A673 (cell line): ENCODE measurements around the gene CLTCL1. TPM values are rescaled to one million over a fixed set of nuclear protein-coding genes. Genes with fewer than 3 reads are reported as not detected.

Source experiments
- BruUV-seq: library from RNA; stranded (reverse); fragments of 400-500 nt; replicated peaks from 2 replicates; lab custom pipeline; 2021; lab: Mats Ljungman, UMichigan
- CTCF ChIA-PET: fragments of 300-600 bp; sonication (Branson Sonifier 250); formaldehyde crosslinking; loops from one replicate; lab custom pipeline; 2022; ENCODE audit warnings: antibody characterized with exemption; lab: Charles Lee
- POLR2A ChIA-PET: fragments of 300-600 bp; sonication (Branson Sonifier 250); formaldehyde crosslinking; loops from one replicate; lab custom pipeline; 2022; ENCODE audit warnings: antibody characterized with exemption; ENCODE audit not compliant: low non-redundant PET; lab: Charles Lee
- DNase-seq: peaks from one replicate; pipeline ENCODE4 v3.0.0-alpha.2; 2015; ENCODE audit warnings: low spot score
- H3K27ac ChIP-seq: fragments of 200-600 bp; sonication (generic); 2 replicates; pipeline ENCODE4 v1.5.1; 2016; ENCODE audit warnings: mixed run types, low read depth, mild to moderate bottlenecking, mixed read lengths, antibody characterized with exemption, low read length; ENCODE audit not compliant: poor library complexity, severe bottlenecking
- H3K27me3 ChIP-seq: fragments of 200-600 bp; sonication (generic); replicated peaks from 2 replicates; pipeline ENCODE4 v1.6.1; 2017; ENCODE audit warnings: mixed run types, low read depth, mild to moderate bottlenecking, mixed read lengths, antibody characterized with exemption, low read length; ENCODE audit not compliant: insufficient read depth, poor library complexity
- H3K36me3 ChIP-seq: fragments of 200-600 bp; sonication (generic); 2 replicates; pipeline ENCODE4 v1.6.1; 2016; ENCODE audit warnings: mixed run types, mild to moderate bottlenecking, mixed read lengths, antibody characterized with exemption, low read length; ENCODE audit not compliant: insufficient read depth, poor library complexity, severe bottlenecking
- H3K4me1 ChIP-seq: fragments of 200-600 bp; sonication (generic); 2 replicates; pipeline ENCODE4 v1.6.1; 2017; ENCODE audit warnings: mixed run types, mild to moderate bottlenecking, mixed read lengths, antibody characterized with exemption, low read length; ENCODE audit not compliant: insufficient read depth, poor library complexity, severe bottlenecking
- H3K4me3 ChIP-seq: fragments of 200-600 bp; sonication (generic); 2 replicates; pipeline ENCODE4 v1.5.1; 2016; ENCODE audit warnings: low read depth, mixed run types, mild to moderate bottlenecking, mixed read lengths, low read length; ENCODE audit not compliant: poor library complexity, severe bottlenecking
- H3K9me3 ChIP-seq: fragments of 200-600 bp; sonication (generic); 2 replicates; pipeline ENCODE4 v1.6.1; 2016; ENCODE audit warnings: mixed run types, low read depth, mild to moderate bottlenecking, mixed read lengths, antibody characterized with exemption, low read length; ENCODE audit not compliant: poor library complexity, severe bottlenecking
- CTCF ChIP-seq: fragments of 300-800, 200-600 bp; sonication (generic); conservative IDR thresholded peaks from 2 replicates; pipeline ENCODE4 v1.5.1; 2017; ENCODE audit warnings: low read depth, mild to moderate bottlenecking, antibody characterized with exemption, low read length, moderate library complexity, mixed read lengths
- EZH2 ChIP-seq: fragments of 200-600 bp; sonication (generic); IDR thresholded peaks from 2 replicates; pipeline ENCODE4 v1.6.1; 2017; ENCODE audit warnings: borderline replicate concordance, low read depth, mild to moderate bottlenecking, mixed read lengths, antibody characterized with exemption, low read length; ENCODE audit not compliant: poor library complexity, severe bottlenecking
- intact Hi-C: fragments of 100-400 bp; cut with micrococcal nuclease; formaldehyde crosslinking; loops from one replicate; pipeline ENCODE4 v1.10.0; 2022; ENCODE audit not compliant: unreplicated experiment
- total RNA-seq: library from RNA; stranded (reverse); gene quantifications from 2 replicates; pipeline ENCODE4 v1.2.3, GENCODE V29; 2021

CLTCL1 gene
- total RNA-seq, 1 experiment from 2014 or later: 7.5 TPM

DNA sequence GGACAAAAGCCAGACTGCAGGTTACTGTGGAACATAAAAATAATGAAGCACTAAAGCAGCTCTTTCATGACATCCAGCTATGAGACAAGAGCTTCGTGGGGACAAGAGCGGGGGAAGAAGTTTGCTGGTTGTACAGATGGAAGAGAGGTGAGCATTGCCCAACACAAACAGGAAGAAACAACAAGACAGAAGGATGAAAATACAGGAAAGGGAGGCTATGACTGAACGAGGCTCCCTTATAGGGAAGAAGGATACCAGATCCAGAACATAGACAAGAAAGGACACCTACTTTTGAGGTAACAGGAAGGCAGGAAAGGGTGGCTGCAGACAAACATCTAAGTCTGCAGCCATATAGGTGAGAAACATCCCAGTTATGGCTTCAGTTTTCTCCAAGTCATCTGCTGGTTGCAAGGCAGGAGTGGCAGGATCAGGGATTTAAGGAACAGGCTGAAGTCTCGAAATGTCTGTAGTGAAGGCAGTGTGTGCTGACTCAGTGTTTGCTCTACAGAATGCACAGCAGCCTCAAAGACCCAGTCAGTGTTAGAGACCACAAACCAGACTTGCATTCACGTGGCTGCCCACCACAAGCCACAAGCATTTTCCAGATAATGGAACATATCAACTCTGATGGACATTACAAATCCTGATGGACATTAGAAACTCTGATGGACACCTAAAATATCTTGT is 1.9 kb downstream of the CLTCL1 start:
- CTCF ChIA-PET: no interaction called here
- Histone ChIP-seq H3K4me1 (peaks cover 8% of the 10 kb centered on the region), H3K36me3 (no peaks in the 10 kb centered on the region), H3K9me3 (no peaks in the 10 kb centered on the region), H3K4me3 (no peak overlapping the region), H3K27me3 (no peaks in the 10 kb centered on the region), H3K27ac (no peak overlapping the region)
- TF ChIP-seq EZH2 (no peak), CTCF (no peak)
- no TSS peak for BruUV-seq
- intact Hi-C loops: loop anchor here (5.0 to 10.0 kb wide), 2 partner anchors 85 to 112 kb away; partner anchors contain the start of gene SLC25A1
- POLR2A ChIA-PET: no interaction called here
- no peak for DNase-seq

DNA sequence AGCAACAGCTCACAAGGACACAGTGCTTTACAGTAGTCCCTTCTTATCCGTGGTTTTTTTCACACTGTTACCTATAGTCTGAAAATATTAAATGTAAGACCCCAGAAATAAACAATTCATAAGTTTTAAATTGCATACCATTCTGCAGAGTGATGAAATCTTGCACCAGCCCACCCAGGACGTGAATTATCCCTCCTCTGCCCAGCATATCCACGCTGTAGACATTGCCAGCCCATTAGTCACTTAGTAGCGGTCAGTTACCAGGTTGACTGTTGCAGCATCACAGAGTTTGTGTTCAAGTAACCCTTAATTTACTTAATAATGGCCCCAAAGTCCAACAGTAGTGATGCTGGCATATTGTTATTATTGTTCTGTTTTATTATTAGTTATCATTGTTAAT is 3.6 kb downstream of the CLTCL1 start:
- H3K9me3 ChIP-seq: no peaks in the 10 kb centered on the region
- no TSS peak for BruUV-seq
- no peaks in the 10 kb centered on the region for H3K27me3 ChIP-seq
- H3K36me3 ChIP-seq: no peaks in the 10 kb centered on the region
- TF ChIP-seq EZH2 (no peak), CTCF (no peak)
- POLR2A ChIA-PET: no interaction called here
- intact Hi-C loops: loop anchor here (10.0 kb wide), 1 partner anchor 83 kb away; no protein-coding TSS in a partner anchor
- H3K27ac ChIP-seq: no peak overlapping the region
- no peak for DNase-seq
- H3K4me1 ChIP-seq: peaks cover 8% of the 10 kb centered on the region
- no peak overlapping the region for H3K4me3 ChIP-seq
- CTCF ChIA-PET: no interaction called here

DNA sequence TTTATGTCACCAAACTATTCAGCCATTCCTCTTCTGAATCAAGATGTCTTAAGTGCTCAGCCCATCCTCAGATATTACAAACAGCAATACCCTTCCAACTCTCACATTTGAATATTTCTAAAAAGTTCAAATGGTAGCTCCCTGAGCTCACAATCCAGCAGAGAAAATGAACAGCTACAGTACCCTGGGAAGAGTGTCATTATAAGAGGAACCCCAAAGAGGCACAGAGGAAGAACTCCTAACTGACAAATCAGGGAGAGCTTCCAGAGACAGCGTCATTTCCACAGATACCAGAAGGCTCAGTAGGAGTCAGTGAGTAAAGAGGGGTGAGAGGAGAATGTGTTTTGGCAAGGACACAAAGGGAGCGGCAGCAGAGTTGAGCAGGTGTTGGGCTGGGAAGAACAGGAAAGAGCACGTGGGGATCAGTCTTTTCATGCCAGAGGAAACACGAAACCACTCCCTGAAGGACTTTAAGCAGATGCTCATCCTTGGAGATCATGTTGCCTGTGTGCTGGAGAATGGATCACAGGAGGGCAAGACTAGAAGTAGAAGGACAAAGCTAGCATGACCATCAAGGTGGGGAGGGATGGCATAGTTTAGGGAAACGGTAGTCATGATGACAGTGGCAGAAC is 4.3 kb downstream of the CLTCL1 start:
- H3K27ac ChIP-seq: no peak overlapping the region
- TF ChIP-seq CTCF: no peak
- no peak for TF ChIP-seq EZH2
- ChIA-PET POLR2A (no interaction called here), CTCF (interaction anchor here (0.6 kb wide), 1 partner anchor 792 kb away, joined by 16 read pairs; no protein-coding TSS in a partner anchor)
- no peaks in the 10 kb centered on the region for H3K36me3 ChIP-seq
- H3K27me3 ChIP-seq: no peaks in the 10 kb centered on the region
- intact Hi-C loops: loop anchor here (10.0 kb wide), 1 partner anchor 82 kb away; no protein-coding TSS in a partner anchor
- BruUV-seq: no TSS peak
- H3K9me3 ChIP-seq: no peaks in the 10 kb centered on the region
- peaks cover under 1% of the 10 kb centered on the region for H3K4me1 ChIP-seq
- DNase-seq: no peak
- no peak overlapping the region for H3K4me3 ChIP-seq
